Fibroblast of gingiva (primary cell): Measurements from ENCODE around the gene ACAP2.

ENCODE experiments used
- DNase-seq: peaks from one replicate; pipeline ENCODE4 v3.0.0-alpha.2; 2011; ENCODE audit warnings: low read depth

Gene ACAP2

DNA sequence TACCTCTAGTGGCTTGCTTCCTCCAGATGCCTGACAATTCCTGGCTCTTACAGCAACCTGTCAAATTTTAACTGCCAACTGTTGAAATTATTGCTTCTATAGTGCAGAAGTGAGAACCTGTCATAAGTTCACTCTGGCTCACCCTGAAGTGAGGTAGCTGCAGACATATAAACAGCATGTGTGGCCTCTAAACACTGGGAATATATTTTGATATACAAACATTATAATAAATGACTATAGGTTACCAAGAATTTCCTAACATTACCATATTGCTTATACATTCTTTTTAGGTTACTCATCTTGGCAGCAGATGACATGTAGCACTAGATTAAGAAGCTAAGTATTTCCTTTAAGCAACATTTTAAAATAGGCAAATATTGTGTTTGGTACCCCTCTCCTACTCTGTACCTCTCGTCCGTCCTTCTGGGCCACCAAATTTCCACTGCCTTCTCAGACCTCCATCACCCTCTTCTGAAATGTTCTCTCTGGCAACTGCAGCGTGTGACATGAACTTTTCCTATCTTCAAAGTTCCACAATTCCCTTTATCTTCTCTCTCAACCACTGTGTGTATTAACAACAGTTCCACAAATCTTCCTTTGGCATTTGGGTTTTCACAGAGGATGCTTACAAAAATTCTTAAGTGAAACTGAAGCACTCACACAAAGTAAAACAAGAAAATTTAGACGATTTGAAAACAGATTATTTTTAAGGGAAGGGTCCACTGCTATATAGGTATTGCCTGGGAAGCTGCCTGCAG lies 156.5 kb downstream of the ACAP2 start:
- DNase-seq, result peak; percentile 49

DNA sequence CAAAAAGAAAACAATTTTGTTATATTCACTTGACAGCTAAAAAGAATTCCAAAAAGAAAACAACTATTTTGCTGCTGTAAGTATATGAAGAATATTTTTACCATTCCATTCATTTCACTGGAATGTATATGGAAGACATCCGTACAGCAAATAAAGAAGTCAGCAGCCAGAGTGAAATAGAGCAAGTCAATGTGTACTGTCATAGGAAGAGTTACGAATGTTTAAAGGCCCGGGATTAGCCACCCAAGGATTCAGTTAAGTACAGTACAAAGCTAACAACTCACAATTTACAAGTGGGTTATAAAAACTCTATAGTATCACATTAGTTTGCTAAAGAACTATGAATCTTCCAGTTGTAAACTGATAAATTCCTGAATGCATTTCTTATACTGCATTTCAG lies 157.4 kb downstream of the ACAP2 start:
- DNase-seq, result no peak

DNA sequence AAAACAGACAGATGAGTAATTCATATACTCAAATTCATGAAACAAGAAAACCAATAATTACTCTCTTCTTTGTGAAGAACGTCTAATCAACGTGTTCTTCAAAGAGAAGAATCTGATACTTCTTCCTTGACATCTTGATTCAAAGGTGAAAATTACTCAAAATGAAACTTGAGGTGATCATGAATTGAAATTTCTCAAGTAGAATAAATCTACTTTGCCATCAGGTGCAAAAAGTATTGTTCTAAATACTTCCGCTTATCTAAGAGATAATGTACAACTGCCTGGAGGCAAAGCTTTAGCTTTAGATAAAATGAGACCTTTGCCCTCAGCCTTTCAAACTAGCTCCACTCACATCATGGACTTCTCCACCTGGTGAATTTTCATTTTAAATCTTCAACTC lies 158.0 kb downstream of the ACAP2 start:
- no peak for DNase-seq

DNA sequence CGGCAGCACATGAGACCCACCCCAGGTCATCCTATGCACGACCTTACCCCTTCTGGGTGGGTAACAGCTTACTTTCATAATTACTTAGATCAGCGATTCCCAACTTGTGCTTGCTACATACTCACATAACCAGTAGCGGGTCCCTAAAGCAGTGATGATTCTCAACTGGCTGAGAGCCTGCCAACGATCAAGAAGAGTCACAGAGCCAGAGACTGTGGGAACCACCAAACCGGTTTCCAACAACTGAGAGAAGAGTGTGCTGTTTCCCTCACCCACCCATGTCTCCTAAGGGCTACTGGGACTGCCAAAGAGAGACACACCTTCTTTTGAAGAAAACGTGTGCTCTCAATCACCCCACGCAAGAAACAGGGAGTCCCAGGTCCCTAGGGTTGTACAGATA lies 159.9 kb downstream of the ACAP2 start:
- no peak for DNase-seq

DNA sequence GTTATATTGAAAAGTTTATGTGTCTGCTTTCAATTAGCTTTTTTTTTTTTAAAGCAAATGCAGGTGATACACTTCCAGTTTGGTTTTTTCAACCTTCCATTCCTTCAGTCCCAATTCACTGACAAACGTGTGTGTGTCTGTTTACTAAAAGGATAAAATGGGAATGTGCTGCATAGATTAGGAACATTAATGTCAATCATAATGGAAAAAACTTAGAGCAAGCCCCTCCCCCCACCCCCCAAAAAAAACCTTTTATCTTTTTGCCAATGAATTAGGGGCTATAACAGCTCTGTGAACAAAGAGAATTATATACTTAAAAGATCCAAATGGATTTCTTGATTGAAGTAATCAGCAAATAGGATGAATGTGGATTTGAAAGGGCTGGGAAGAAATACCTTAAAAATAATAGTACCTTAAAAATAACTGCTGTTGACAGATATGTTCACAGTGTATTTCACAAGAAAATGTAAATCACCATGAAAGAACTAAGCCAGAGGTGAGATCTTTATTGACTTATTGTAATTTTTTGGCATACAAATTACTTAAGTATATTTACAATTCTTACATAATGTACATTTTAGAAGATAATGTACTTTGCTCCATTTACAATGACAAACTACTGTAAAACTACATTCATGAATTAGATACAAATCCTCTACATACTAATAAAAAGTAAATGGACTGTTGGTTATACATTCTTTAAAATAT lies 168.4 kb downstream of the ACAP2 start:
- DNase-seq, result no peak

DNA sequence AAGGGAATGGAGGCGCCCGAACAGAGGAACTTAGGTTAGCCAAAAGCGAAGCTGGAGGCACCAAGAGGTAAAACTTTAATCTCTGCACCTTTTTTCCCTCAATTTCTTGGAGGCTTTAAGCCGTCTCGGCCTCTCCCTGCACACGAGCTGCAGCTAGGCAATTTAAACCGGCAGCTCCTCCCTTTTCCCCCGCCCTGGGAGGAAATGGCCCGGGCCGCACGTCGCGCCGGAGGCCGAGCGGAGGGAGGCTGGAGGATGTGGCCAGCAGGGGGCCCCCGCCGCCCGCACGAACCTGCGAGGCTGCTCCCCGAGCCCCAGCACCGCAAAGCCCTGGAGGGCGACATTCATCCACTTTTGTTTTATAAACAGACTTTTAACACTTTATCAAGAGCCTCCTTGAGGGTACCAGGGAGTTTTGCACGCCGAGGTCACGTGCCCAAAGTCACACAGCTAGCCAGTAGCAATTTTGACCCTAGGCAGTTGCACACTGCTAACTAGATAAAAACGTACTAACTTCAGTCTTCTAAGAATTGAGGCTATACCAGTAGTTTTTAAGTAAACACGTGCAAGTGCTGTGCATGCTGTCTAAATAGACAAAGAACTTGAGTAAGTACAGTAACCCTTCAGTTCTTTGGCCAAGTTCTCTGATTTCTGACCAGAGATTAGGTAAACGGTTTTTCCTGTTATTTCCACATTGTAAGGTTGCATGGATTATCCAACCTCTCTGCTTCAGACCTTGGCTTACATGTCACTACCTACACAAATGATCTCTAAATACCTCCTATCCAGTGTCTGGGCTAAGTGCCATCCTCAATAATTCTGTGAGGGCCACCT lies 171.2 kb downstream of the ACAP2 start:
- DNase-seq, result peak; percentile 86

DNA sequence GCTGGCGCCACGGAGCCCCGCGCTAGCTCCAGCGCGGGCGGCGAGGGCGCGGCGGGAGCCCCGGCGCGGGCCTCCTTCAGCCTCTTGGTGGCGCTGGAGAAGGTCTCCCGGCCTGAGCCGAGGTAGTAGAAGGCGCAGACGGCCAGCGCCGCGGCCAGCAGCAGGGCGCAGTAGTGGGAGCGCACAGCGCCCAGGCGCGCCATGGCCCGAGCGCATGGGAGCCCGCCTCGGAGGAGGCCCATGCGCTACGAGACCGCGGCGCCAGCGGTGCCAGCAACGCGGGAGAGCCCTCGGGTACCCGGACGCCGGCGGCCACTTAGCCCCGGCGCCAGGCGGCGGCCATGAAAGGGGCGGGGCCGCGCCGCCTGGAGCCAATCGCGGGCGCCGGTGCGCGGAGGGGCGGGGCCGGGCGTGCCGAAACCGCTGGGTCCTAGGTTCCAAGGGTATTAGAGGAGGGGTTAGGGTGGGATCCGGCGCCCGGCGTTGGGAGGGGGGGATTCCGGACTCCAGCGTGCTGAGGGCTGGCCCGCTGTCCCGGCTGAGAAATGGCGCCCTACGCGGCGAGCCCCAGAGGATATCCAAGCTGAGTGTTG lies 171.9 kb downstream of the ACAP2 start, which contains the start of gene XXYLT1:
Gene XXYLT1, minus strand, starts transcription at position 343 of the 593 bp plus-strand sequence. Its CDS starts 101 bp downstream, at position 242.
- peak; percentile 84 for DNase-seq

DNA sequence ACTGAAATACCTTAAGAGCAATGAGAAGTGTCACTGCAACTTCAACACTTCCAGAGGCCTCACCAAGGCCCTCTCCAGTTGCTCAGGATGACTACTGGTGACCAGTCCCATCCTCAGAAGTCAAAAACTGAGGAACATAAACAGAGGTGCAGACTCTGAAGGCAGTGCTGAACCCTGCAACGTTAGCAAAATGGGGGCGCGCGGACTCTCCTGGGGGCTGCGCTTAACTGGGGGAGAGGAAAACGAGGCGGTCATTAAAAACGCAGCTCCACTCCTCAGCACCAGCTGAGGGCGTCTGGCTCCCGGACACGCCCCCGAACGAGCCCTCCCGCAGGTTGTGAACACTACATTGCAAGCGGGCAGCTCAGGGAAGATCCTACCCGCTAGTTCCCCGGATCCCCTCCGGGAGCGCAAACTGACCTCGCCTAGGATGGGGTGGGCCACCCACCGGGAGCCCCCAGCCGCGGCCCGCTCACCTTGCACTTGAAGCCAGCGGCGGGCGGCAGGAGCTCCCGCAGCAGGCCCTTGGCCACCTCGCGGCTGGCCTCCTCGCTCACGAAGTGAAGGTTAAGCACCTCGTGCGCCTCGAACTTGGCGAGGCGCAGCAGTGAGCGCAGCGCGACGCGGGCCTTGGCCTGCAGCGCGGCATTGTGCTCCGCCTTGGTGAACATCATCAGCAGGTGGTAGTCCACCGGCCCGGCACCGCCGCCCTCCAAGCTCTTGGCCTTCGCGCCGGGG lies 172.6 kb downstream of the ACAP2 start:
- DNase-seq, result peak; percentile 39

DNA sequence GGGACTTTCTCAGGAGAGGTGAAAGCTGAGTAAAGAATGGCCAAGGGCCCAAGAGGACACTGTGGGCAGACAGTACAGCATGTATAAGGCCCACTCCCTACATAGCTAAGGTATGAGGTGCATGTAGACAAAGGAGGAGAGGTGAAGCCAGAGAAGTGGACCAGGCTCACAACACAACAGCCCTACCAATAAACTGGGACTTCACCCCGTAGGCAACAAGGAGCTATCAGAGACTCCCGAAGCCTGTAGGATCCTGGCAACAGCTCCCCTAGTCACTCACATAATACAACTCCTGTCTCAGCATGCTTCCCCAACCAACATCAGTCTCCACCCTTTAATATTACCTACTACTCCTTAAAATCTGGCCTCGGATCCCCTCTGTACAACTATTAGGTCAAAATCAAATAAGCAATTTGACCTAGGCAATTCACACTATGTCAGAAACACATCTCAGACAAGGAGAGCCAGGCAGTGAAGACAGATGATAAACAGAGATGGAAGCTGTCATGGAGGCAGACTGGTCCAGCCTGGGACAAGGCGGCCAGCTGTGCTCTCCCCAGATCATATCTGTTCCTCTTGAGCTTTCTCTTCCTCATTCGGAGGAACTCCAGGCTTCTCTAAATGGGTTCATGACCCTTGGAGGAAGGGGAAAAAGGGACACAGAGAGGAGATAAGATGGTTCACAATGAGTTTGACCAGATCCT lies 173.3 kb downstream of the ACAP2 start:
- DNase-seq, result no peak

DNA sequence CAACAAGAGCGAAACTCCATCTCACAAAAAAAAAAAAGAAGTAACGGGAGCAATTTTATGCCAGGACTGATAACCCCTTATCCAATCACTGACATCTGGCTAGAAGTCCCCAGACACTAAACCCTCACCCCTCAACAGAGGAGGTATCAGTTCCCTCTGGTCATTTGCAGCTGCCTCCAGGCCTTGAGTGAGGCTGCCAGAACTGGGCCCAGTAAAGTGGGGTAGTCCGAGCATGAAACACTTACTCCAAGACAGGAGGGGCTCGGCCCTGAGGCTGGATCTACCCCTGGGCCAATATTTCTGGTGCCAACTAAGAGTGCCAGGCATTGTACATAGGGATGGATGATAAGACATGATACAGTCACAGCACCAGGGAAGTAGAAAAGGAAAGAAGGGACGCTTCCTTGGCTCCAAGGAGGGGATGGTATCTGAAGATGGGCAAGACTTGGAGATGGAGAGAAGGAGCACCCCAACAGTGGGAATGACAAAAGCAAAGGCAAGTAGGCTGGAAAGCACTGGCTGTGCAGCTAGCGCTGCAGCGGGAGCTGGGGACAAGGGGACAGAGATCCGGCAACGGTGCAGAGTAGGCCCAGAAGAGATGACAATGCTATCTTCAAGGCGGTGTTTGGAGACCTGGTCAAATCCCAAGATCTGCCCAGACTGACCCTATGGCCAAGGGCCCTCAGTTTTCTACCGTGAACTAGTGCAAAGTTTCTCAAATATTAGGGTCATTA lies 174.1 kb downstream of the ACAP2 start:
- no peak for DNase-seq

DNA sequence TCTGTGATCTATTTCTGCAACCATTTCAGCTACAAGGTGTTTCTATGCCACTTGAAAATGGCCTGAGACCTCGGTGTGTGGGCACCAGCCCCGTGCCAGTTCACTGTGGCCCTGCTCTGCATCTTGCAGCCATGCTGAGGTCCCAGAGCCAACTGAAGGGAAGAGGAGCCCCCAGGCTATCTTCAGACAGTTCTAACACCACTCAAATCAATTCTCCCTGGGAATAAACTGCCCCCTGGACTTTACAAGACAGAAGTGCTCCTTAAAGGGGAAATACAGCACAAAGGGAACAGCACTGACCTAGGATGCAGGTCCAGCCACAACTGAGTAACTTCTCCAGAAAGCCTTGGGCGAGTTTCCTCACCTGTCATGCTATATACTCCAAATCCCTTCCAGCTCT lies 175.7 kb downstream of the ACAP2 start:
- no peak for DNase-seq

DNA sequence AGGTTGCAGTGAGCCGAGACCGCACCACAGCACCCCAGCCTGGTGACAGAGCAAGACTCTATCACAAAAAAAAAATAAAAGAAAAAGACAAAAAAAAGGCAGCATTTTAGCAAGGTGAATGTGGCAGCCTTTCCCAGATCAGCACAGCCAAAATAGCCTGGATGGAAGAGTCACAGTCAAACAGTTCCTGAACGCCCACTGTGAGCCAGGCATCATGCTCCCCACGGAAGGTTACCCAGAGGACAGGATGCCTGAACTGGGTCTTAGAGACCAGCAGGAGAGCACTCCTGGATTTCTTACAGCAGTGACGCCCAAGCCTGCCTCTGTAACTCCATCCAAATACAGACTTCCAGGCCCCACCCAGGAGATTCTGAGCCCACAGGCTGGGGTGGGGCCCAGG lies 176.4 kb downstream of the ACAP2 start:
- DNase-seq, result no peak

DNA sequence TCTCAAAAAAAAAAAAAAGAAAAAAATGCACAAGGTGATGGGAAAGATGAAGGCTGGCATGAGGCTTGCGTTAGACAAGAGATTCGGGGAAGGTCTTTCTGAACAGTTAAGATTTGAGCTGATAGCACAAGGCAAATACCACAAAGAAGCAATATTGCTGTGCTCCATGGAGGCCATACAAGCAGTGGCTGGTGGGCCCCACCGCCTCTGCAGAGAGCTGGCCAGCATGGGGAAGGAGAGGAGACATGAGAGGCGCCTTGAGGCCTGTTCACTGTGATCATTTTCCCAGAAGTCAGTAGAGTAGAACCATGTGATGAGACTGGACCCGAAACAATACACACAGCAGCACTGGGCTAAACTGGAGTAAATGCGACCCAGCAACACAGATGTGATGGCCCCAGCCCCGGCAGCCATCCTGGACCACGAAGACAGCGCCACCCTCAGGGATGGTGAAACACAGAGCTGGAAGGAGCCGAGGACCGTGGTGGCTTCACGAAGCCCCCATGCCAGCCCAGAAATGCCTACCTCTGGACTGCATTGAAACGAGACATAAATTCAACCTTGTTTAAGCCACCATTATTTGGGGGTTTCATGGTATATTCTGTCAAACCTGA lies 177.3 kb downstream of the ACAP2 start:
- DNase-seq, result no peak

DNA sequence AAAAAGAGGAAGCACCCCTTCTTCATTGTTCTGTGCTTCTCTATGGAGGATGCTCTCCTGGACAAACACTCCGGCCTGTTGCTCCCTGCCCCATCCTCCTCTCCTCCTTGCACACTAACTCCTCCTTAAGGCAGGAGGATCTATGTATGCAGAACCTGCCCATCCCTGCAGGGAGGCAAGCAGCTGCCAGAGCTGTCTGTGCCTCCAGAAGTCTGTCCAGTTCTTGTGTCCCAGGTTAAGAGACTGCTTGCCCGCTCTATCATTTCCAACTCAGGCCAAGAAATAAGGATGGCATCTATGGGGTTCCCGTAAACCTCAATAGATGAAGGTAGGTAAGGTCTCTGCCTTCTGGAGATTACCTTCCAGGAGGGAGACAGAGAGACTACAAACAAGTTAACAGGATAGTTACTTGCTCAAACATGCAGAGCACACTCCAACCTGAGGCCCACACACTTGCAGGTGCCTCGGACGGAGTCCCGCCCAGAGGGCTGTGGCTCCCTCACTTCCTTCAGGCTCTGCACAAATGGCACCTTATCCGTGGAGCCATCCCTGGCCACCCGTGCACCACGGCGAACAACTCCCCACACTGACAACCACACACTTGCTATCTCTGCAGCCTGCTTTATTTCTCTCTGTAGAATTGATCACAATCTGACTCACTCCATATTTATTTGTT lies 178.8 kb downstream of the ACAP2 start:
- DNase-seq, result no peak

DNA sequence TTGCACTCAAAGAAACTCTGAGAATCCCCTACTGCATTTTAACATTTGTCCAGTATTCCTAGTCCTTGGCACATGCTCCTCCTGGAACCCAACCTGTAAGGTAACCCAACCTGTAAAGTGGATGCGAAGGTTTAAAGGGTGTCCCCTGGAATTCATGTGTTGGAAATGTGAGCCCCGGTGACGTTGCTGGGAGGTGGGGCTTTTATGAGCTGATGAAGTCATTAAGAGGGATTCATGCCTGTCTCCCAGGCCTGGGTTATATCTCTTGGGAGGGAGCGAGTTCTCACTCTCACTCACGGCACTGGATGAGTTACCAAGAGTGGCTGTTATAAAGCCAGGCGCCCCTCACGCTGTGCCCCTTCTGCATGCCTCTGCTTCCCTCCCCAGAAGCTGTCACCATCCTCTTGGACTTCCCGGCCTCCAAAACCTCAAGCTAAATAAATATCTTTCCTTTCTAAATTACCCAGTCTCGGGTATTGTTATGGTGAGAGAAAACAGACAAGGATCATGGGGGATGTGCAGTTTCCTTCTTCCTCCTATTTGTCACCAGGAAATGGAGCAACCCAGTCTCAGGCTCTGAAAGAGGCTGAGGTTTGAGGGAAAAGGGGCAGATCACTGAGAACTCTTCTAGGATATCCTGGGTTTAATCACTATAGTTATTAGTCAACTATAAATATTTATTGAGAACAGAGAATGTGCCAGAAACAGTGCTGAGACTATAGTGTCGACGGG lies 179.5 kb downstream of the ACAP2 start:
- no peak for DNase-seq

DNA sequence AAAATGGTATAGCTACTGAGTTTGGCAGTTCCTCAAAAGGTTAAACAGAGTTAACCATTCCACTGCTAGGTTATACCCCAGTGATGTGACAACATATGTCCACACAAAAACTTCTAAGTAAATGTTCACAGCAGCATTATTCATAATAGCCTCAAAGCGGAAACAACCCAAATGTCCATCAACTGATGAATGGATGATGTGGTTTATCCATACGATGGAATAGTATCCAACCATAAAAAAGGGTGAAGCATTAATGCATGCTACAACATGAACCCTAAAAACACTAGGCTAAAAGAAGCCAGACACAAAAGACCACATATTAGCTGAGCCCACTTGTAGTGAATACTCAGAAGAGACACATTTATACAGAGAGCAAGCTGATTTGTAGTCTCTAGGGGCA lies 180.9 kb downstream of the ACAP2 start:
- DNase-seq, result no peak

DNA sequence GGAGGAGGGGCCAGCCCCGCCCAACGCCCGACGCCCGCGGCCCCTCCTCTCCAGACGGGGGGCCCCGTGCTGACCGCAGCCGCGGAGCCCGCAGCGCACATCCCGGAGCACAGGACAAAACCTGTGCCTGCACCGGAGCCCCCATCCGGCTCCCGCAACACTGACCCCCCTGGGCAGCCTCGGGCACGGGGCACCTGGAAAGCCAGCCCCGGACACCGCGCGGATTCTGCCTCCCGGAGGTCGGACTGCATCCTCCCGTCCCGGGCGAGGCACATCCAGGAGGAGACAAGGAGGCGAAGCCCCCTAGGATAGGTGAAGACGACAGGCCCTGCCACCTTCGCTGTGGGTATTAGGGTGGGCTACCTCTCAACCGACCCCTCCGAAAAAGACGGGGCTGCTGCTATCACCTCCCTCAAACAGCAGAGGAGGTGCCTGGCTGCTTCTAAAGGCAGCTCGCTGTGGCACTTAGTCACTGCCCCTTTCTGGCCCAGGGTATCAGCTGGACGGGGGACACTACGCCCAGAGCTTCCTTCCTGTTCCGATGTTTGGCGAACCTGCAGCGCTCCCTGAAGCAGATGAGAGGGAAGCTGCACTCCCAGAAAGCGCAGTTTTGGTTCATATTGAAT lies 182.4 kb downstream of the ACAP2 start:
- DNase-seq, result no peak
